ENCODE data around the gene BLACAT1.
A peak's percentile ranks its signal among the peaks of the same experiment; 100 is the strongest.

Gene BLACAT1

GRCh38 chr1:205456383-205456867, 580 bp upstream of the BLACAT1 start:
- Histone ChIP-seq H3K4me1 (ENCODE audit: control insufficient read depth in 2 of 2, insufficient read depth in 2 of 2, low read length in 2 of 2) (peaks cover 2 to 8% of the 10 kb centered on the region in 2 donors), H3K9me3 (ENCODE audit: control insufficient read depth in 2 of 2, low read length in 2 of 2) (no peaks in the 10 kb centered on the region), H3K27ac (ENCODE audit: low read depth in 2 of 2, low read length in 2 of 2) (no peak overlapping the region), H3K9ac (ENCODE audit: low read depth in 1 of 2, low read length in 2 of 2) (no peak overlapping the region), H3K36me3 (ENCODE audit: control insufficient read depth in 2 of 2, insufficient read depth in 2 of 2, low read length in 2 of 2) (no peaks in the 10 kb centered on the region), H3K27me3 (ENCODE audit: control insufficient read depth in 2 of 2, insufficient read depth in 2 of 2, low read length in 2 of 2) (peaks cover 57 to 70% of the 10 kb centered on the region in 2 donors), H3K4me3 (ENCODE audit: low read length in 2 of 2) (peak overlapping the region in 1 of 2 donors; percentile 20)

GRCh38 chr1:205454903-205455335, 926 bp downstream of the BLACAT1 start:
- H3K27ac ChIP-seq (ENCODE audit: low read depth in 2 of 2, low read length in 2 of 2) = no peak overlapping the region
- H3K36me3 ChIP-seq (ENCODE audit: control insufficient read depth in 2 of 2, insufficient read depth in 2 of 2, low read length in 2 of 2) = no peaks in the 10 kb centered on the region
- H3K9me3 ChIP-seq (ENCODE audit: control insufficient read depth in 2 of 2, low read length in 2 of 2) = no peaks in the 10 kb centered on the region
- H3K27me3 ChIP-seq (ENCODE audit: control insufficient read depth in 2 of 2, insufficient read depth in 2 of 2, low read length in 2 of 2) = peaks cover 56 to 63% of the 10 kb centered on the region in 2 donors
- H3K4me3 ChIP-seq (ENCODE audit: low read length in 2 of 2) = no peak overlapping the region
- peaks cover 2 to 8% of the 10 kb centered on the region in 2 donors for H3K4me1 ChIP-seq (ENCODE audit: control insufficient read depth in 2 of 2, insufficient read depth in 2 of 2, low read length in 2 of 2)
- H3K9ac ChIP-seq (ENCODE audit: low read depth in 1 of 2, low read length in 2 of 2) = no peak overlapping the region

GRCh38 chr1:205453466-205453865, 2.4 kb downstream of the BLACAT1 start:
- H3K27ac ChIP-seq (ENCODE audit: low read depth in 2 of 2, low read length in 2 of 2) = no peak overlapping the region
- H3K4me1 ChIP-seq (ENCODE audit: control insufficient read depth in 2 of 2, insufficient read depth in 2 of 2, low read length in 2 of 2) = peaks cover 8 to 16% of the 10 kb centered on the region in 2 donors
- H3K4me3 ChIP-seq (ENCODE audit: low read length in 2 of 2) = no peak overlapping the region
- H3K9ac ChIP-seq (ENCODE audit: low read depth in 1 of 2, low read length in 2 of 2) = no peak overlapping the region
- peaks cover 45 to 52% of the 10 kb centered on the region in 2 donors for H3K27me3 ChIP-seq (ENCODE audit: control insufficient read depth in 2 of 2, insufficient read depth in 2 of 2, low read length in 2 of 2)
- no peaks in the 10 kb centered on the region for H3K9me3 ChIP-seq (ENCODE audit: control insufficient read depth in 2 of 2, low read length in 2 of 2)
- H3K36me3 ChIP-seq (ENCODE audit: control insufficient read depth in 2 of 2, insufficient read depth in 2 of 2, low read length in 2 of 2) = no peaks in the 10 kb centered on the region

- no peaks in the 10 kb centered on the region for H3K9me3 ChIP-seq (ENCODE audit: control insufficient read depth in 2 of 2, low read length in 2 of 2)
- H3K4me3 ChIP-seq (ENCODE audit: low read length in 2 of 2) = no peak overlapping the region
- no peak overlapping the region for H3K9ac ChIP-seq (ENCODE audit: low read depth in 1 of 2, low read length in 2 of 2)
- no peak overlapping the region for H3K27ac ChIP-seq (ENCODE audit: low read depth in 2 of 2, low read length in 2 of 2)
- peaks cover 40 to 47% of the 10 kb centered on the region in 2 donors for H3K27me3 ChIP-seq (ENCODE audit: control insufficient read depth in 2 of 2, insufficient read depth in 2 of 2, low read length in 2 of 2)
- H3K36me3 ChIP-seq (ENCODE audit: control insufficient read depth in 2 of 2, insufficient read depth in 2 of 2, low read length in 2 of 2) = no peaks in the 10 kb centered on the region
- H3K4me1 ChIP-seq (ENCODE audit: control insufficient read depth in 2 of 2, insufficient read depth in 2 of 2, low read length in 2 of 2) = peaks cover 8 to 16% of the 10 kb centered on the region in 2 donors
These were observed 2.9 kb downstream of the BLACAT1 start for GRCh38 chr1:205452933-205453332.

- H3K4me1 ChIP-seq (ENCODE audit: control insufficient read depth in 2 of 2, insufficient read depth in 2 of 2, low read length in 2 of 2) = peaks cover 8 to 16% of the 10 kb centered on the region in 2 donors
- H3K9me3 ChIP-seq (ENCODE audit: control insufficient read depth in 2 of 2, low read length in 2 of 2) = no peaks in the 10 kb centered on the region
- no peak overlapping the region for H3K9ac ChIP-seq (ENCODE audit: low read depth in 1 of 2, low read length in 2 of 2)
- no peak overlapping the region for H3K27ac ChIP-seq (ENCODE audit: low read depth in 2 of 2, low read length in 2 of 2)
- no peak overlapping the region for H3K4me3 ChIP-seq (ENCODE audit: low read length in 2 of 2)
- H3K36me3 ChIP-seq (ENCODE audit: control insufficient read depth in 2 of 2, insufficient read depth in 2 of 2, low read length in 2 of 2) = no peaks in the 10 kb centered on the region
- H3K27me3 ChIP-seq (ENCODE audit: control insufficient read depth in 2 of 2, insufficient read depth in 2 of 2, low read length in 2 of 2) = peaks cover 35 to 42% of the 10 kb centered on the region in 2 donors
These were observed 3.5 kb downstream of the BLACAT1 start for GRCh38 chr1:205452364-205452763.

GRCh38 chr1:205451759-205452164, 4.1 kb downstream of the BLACAT1 start:
- Histone ChIP-seq H3K4me1 (ENCODE audit: control insufficient read depth in 2 of 2, insufficient read depth in 2 of 2, low read length in 2 of 2) (peaks cover 8 to 13% of the 10 kb centered on the region in 2 donors), H3K36me3 (ENCODE audit: control insufficient read depth in 2 of 2, insufficient read depth in 2 of 2, low read length in 2 of 2) (no peaks in the 10 kb centered on the region), H3K9ac (ENCODE audit: low read depth in 1 of 2, low read length in 2 of 2) (no peak overlapping the region), H3K27ac (ENCODE audit: low read depth in 2 of 2, low read length in 2 of 2) (no peak overlapping the region), H3K4me3 (ENCODE audit: low read length in 2 of 2) (no peak overlapping the region), H3K9me3 (ENCODE audit: control insufficient read depth in 2 of 2, low read length in 2 of 2) (no peaks in the 10 kb centered on the region), H3K27me3 (ENCODE audit: control insufficient read depth in 2 of 2, insufficient read depth in 2 of 2, low read length in 2 of 2) (peaks cover 35 to 42% of the 10 kb centered on the region in 2 donors)

- H3K27me3 ChIP-seq (ENCODE audit: control insufficient read depth in 2 of 2, insufficient read depth in 2 of 2, low read length in 2 of 2) = peaks cover 31 to 38% of the 10 kb centered on the region in 2 donors
- H3K4me3 ChIP-seq (ENCODE audit: low read length in 2 of 2) = no peak overlapping the region
These were observed 4.6 kb downstream of the BLACAT1 start for GRCh38 chr1:205451202-205451601.

GRCh38 chr1:205450448-205450847, 5.4 kb downstream of the BLACAT1 start:
- Histone ChIP-seq H3K4me1 (ENCODE audit: control insufficient read depth in 2 of 2, insufficient read depth in 2 of 2, low read length in 2 of 2) (peaks cover 6 to 8% of the 10 kb centered on the region in 2 donors), H3K9ac (ENCODE audit: low read depth in 1 of 2, low read length in 2 of 2) (no peak overlapping the region), H3K9me3 (ENCODE audit: control insufficient read depth in 2 of 2, low read length in 2 of 2) (no peaks in the 10 kb centered on the region), H3K27ac (ENCODE audit: low read depth in 2 of 2, low read length in 2 of 2) (no peak overlapping the region), H3K4me3 (ENCODE audit: low read length in 2 of 2) (no peak overlapping the region), H3K36me3 (ENCODE audit: control insufficient read depth in 2 of 2, insufficient read depth in 2 of 2, low read length in 2 of 2) (no peaks in the 10 kb centered on the region), H3K27me3 (ENCODE audit: control insufficient read depth in 2 of 2, insufficient read depth in 2 of 2, low read length in 2 of 2) (peaks cover 24 to 31% of the 10 kb centered on the region in 2 donors)

More at GRCh38 chr1:205451202-205451601, 4.6 kb downstream of the BLACAT1 start:
- Histone ChIP-seq H3K27ac (ENCODE audit: low read depth in 2 of 2, low read length in 2 of 2) (no peak overlapping the region), H3K36me3 (ENCODE audit: control insufficient read depth in 2 of 2, insufficient read depth in 2 of 2, low read length in 2 of 2) (no peaks in the 10 kb centered on the region), H3K4me1 (ENCODE audit: control insufficient read depth in 2 of 2, insufficient read depth in 2 of 2, low read length in 2 of 2) (peaks cover 6 to 9% of the 10 kb centered on the region in 2 donors), H3K9ac (ENCODE audit: low read depth in 1 of 2, low read length in 2 of 2) (no peak overlapping the region), H3K9me3 (ENCODE audit: control insufficient read depth in 2 of 2, low read length in 2 of 2) (no peaks in the 10 kb centered on the region)

GRCh38 chr1:205449750-205450443, 5.9 kb downstream of the BLACAT1 start:
- H3K27ac ChIP-seq (ENCODE audit: low read depth in 2 of 2, low read length in 2 of 2) = no peak overlapping the region

GRCh38 chr1:205449254-205449749, 6.5 kb downstream of the BLACAT1 start:
- H3K9ac ChIP-seq (ENCODE audit: low read depth in 1 of 2, low read length in 2 of 2) = peak overlapping the region in 1 of 2 donors; percentile 51
- no peaks in the 10 kb centered on the region for H3K9me3 ChIP-seq (ENCODE audit: control insufficient read depth in 2 of 2, low read length in 2 of 2)
- peaks cover 6 to 8% of the 10 kb centered on the region in 2 donors for H3K4me1 ChIP-seq (ENCODE audit: control insufficient read depth in 2 of 2, insufficient read depth in 2 of 2, low read length in 2 of 2)
- no peaks in the 10 kb centered on the region for H3K36me3 ChIP-seq (ENCODE audit: control insufficient read depth in 2 of 2, insufficient read depth in 2 of 2, low read length in 2 of 2)
- peak overlapping the region in 1 of 2 donors; percentile 26 for H3K4me3 ChIP-seq (ENCODE audit: low read length in 2 of 2)
- H3K27ac ChIP-seq (ENCODE audit: low read depth in 2 of 2, low read length in 2 of 2) = no peak overlapping the region
- H3K27me3 ChIP-seq (ENCODE audit: control insufficient read depth in 2 of 2, insufficient read depth in 2 of 2, low read length in 2 of 2) = peaks cover 13 to 21% of the 10 kb centered on the region in 2 donors

More at GRCh38 chr1:205449750-205450443, 5.9 kb downstream of the BLACAT1 start:
- Histone ChIP-seq H3K9ac (ENCODE audit: low read depth in 1 of 2, low read length in 2 of 2) (peak overlapping the region in 1 of 2 donors; percentile 51), H3K27me3 (ENCODE audit: control insufficient read depth in 2 of 2, insufficient read depth in 2 of 2, low read length in 2 of 2) (peaks cover 18 to 25% of the 10 kb centered on the region in 2 donors), H3K9me3 (ENCODE audit: control insufficient read depth in 2 of 2, low read length in 2 of 2) (no peaks in the 10 kb centered on the region), H3K4me3 (ENCODE audit: low read length in 2 of 2) (peak overlapping the region in 1 of 2 donors; percentile 26), H3K36me3 (ENCODE audit: control insufficient read depth in 2 of 2, insufficient read depth in 2 of 2, low read length in 2 of 2) (no peaks in the 10 kb centered on the region), H3K4me1 (ENCODE audit: control insufficient read depth in 2 of 2, insufficient read depth in 2 of 2, low read length in 2 of 2) (peaks cover 6 to 8% of the 10 kb centered on the region in 2 donors)

Measured in mucosa of rectum (tissue), 2 donors.